Spleen (tissue), 11 donors: ENCODE measurements around the gene IFI16. TPM values are rescaled to one million over a fixed set of nuclear protein-coding genes. Genes with fewer than 3 reads are reported as not detected.
A peak's percentile ranks its signal among the peaks of the same experiment; 100 is the strongest.

ENCODE experiments used
- DNase-seq: peaks from one replicate; pipeline ENCODE4 v3.0.0-alpha.2; 2020
- H3K27ac ChIP-seq, 8 donors: fragments of 200-600 bp; sonication (generic) in 7 of 8; 1 replicate in 4 of 8; 2 replicates in 4 of 8; pipeline versions ENCODE4 v1.5.0 to v1.8.0; 2016 to 2021; ENCODE audit warnings: inconsistent platforms in 4 of 8, mild to moderate bottlenecking in 4 of 8, moderate library complexity in 1 of 8
- H3K27me3 ChIP-seq, 7 donors: fragments of 200-600 bp; sonication (generic) in 6 of 7; replicated peaks in 1 of 7; 1 replicate in 4 of 7; 2 replicates in 3 of 7; pipeline versions ENCODE4 v1.5.0 to v1.8.0; 2016 to 2021; ENCODE audit warnings: inconsistent platforms in 3 of 7, mild to moderate bottlenecking in 1 of 7
- H3K36me3 ChIP-seq, 6 donors: fragments of 200-600 bp; sonication (generic) in 5 of 6; 1 replicate in 4 of 6; 2 replicates in 2 of 6; pipeline versions ENCODE4 v1.5.0 to v1.8.0; 2016 to 2021; ENCODE audit warnings: inconsistent platforms in 2 of 6
- H3K4me1 ChIP-seq, 6 donors: fragments of 200-600 bp; sonication (generic) in 5 of 6; 1 replicate in 3 of 6; 2 replicates in 3 of 6; pipeline versions ENCODE4 v1.5.0 to v1.8.0; 2016 to 2021; ENCODE audit warnings: inconsistent platforms in 3 of 6
- H3K4me3 ChIP-seq, 8 donors: fragments of 200-600 bp; sonication (generic) in 7 of 8; 1 replicate in 4 of 8; 2 replicates in 4 of 8; pipeline versions ENCODE4 v1.5.0 to v1.8.0; 2016 to 2021; ENCODE audit warnings: inconsistent platforms in 4 of 8, mild to moderate bottlenecking in 4 of 8, moderate library complexity in 2 of 8
- H3K9me3 ChIP-seq, 8 donors: fragments of 200-600 bp; sonication (generic) in 7 of 8; 1 replicate in 4 of 8; 2 replicates in 4 of 8; pipeline versions ENCODE4 v1.5.0 to v1.8.0; 2016 to 2021; ENCODE audit warnings: inconsistent platforms in 4 of 8
- CTCF ChIP-seq, 11 experiments: fragments of 200-600 bp in 7 of 11; fragments of 450-650 bp in 4 of 11; sonication (generic) in 4 of 11; IDR thresholded peaks in 8 of 11; conservative IDR thresholded peaks in 3 of 11; 1 replicate in 7 of 11; 2 replicates in 4 of 11; pipeline versions ENCODE4 v1.4.0 to v1.8.0; 2016 to 2021; ENCODE audit warnings: antibody characterized with exemption in 11 of 11, inconsistent platforms in 4 of 11, mild to moderate bottlenecking in 1 of 11
- POLR2A ChIP-seq, 3 donors: fragments of 450-650 bp; IDR thresholded peaks; one replicate each; pipeline ENCODE4 v1.5.1; 2017; ENCODE audit warnings: antibody characterized with exemption in 3 of 3, mild to moderate bottlenecking in 1 of 3
- POLR2AphosphoS5 ChIP-seq, 3 donors: sonication (generic); formaldehyde crosslinking; IDR thresholded peaks; one replicate each; pipeline ENCODE4 v1.5.1; 2017; ENCODE audit warnings: antibody characterized with exemption in 3 of 3
- whole genome bisulfite sequencing, 5 donors: extraction: QIAGEN DNeasy Blood & Tissue Kit in 3 of 5; methylation state at CpG; one replicate each; pipeline versions ENCODE4 v1.1.5 to v1.1.7; 2013 to 2018; 5-methylcytosine and 5-hydroxymethylcytosine counted together
- intact Hi-C: fragments of 100-400 bp; cut with DNase I; formaldehyde crosslinking; loops from one replicate; pipeline ENCODE4 v1.15.0; 2023; ENCODE audit warnings: low total_unique reads
- polyA plus RNA-seq, 3 donors: library from polyadenylated mRNA; stranded (reverse); fragments of 200-250 nt; gene quantifications; one replicate each; pipeline ENCODE4 v1.2.1, GENCODE V29; 2013
- total RNA-seq, 7 donors: library from RNA; depleted of rRNA in 3 of 7; stranded (reverse); fragments of >200 nt in 3 of 7; fragmentation: NEBNext Ultra II Directional in 4 of 7; extraction: Animal tissue kit (Norgen Biotek cat#: 25700) in 4 of 7; gene quantifications; one replicate each; pipeline versions ENCODE4 v1.1.0 to v1.2.1, GENCODE V29; 2016 to 2021
- donor health status: healthy with polysubstance abuse.
- donor health status: DM: no; HTN: no; CAD: no; lungs with moderate emphysema.
- donor health status: DM: no; HTN: no; CAD: no.
- donor health status: Bipolar disorder and iron deficiency.
- donor health status: healthy.
- donor health status: DM: no; HTN: no; CAD: no.
- donor health status: DM: yes; HTN: yes; CAD: no.

Gene IFI16
- total and polyA plus RNA-seq, 10 donors: 155 to 205 (median 176) TPM

- no peaks in the 10 kb centered on the region for H3K27me3 ChIP-seq
- TF ChIP-seq CTCF (IDR thresholded peaks at IDR 0.05 in 8 of 11, conservative IDR thresholded peaks at IDR 0.05 in 3 of 11): peak; percentile 62 to 92 (median 84)
- TF ChIP-seq POLR2AphosphoS5 (IDR thresholded peaks at IDR 0.05): no peak
- TF ChIP-seq POLR2A (IDR thresholded peaks at IDR 0.05): no peak
- peak overlapping the region in 4 of 8 donors; percentile 87 to 94 (median 93) for H3K27ac ChIP-seq
- peaks cover 34 to 98% (median 66%) of the 10 kb centered on the region in 6 donors for H3K4me1 ChIP-seq
- no peak overlapping the region for H3K4me3 ChIP-seq
- DNase-seq: no peak
- intact Hi-C loops: loop anchor here (5.0 kb wide), 1 partner anchor 870 kb away; no protein-coding TSS in a partner anchor
- H3K36me3 ChIP-seq: peaks cover 0 to 26% (median 0%) of the 10 kb centered on the region in 6 donors
- no peaks in the 10 kb centered on the region for H3K9me3 ChIP-seq
These were observed 62.4 kb downstream of the IFI16 start for GRCh38 chr1:159071970-159072582.

- 45 to 68% (median 65%) methylated on average over 6 of the region's 6 CpGs for WGBS, 5 donors
- peaks cover 7 to 70% (median 30%) of the 10 kb centered on the region in 6 donors for H3K4me1 ChIP-seq
- no peaks in the 10 kb centered on the region for H3K27me3 ChIP-seq
- H3K9me3 ChIP-seq: no peaks in the 10 kb centered on the region
- peak; percentile 74 for DNase-seq
- H3K36me3 ChIP-seq: peaks cover 0 to 16% (median 0%) of the 10 kb centered on the region in 6 donors
- H3K4me3 ChIP-seq: peak within 1 kb of the TSS; percentile 19 to 67 (median 36)
- TF ChIP-seq POLR2AphosphoS5 (IDR thresholded peaks at IDR 0.05): peak in 2 of 3 donors; percentile 40 to 92
- no peak for TF ChIP-seq CTCF (IDR thresholded peaks at IDR 0.05 in 8 of 11, conservative IDR thresholded peaks at IDR 0.05 in 3 of 11)
- TF ChIP-seq POLR2A (IDR thresholded peaks at IDR 0.05): peak in 1 of 3 donors; percentile 72
- peak within 1 kb of the TSS; percentile 24 to 94 (median 93) for H3K27ac ChIP-seq
- intact Hi-C loops: no loop called here
These were observed 66.9 kb downstream of the IFI16 start, which contains the start of gene AIM2 for GRCh38 chr1:159076438-159077119. AIM2 (minus strand) TSS chr1:159076766; CDS start chr1:159073499, 3,267 bp downstream.

- peaks cover 0 to 63% (median 23%) of the 10 kb centered on the region in 6 donors for H3K4me1 ChIP-seq
- 40 to 64% (median 52%) methylated on average over 12 of the region's 12 CpGs for WGBS, 5 donors
- peak overlapping the region in 6 of 8 donors; percentile 13 to 67 (median 36) for H3K4me3 ChIP-seq
- peaks cover 0 to 10% (median 0%) of the 10 kb centered on the region in 6 donors for H3K36me3 ChIP-seq
- H3K27ac ChIP-seq: peak overlapping the region; percentile 24 to 94 (median 93)
- TF ChIP-seq CTCF (IDR thresholded peaks at IDR 0.05 in 8 of 11, conservative IDR thresholded peaks at IDR 0.05 in 3 of 11): no peak
- TF ChIP-seq POLR2A (IDR thresholded peaks at IDR 0.05): no peak
- no peak for TF ChIP-seq POLR2AphosphoS5 (IDR thresholded peaks at IDR 0.05)
- H3K9me3 ChIP-seq: no peaks in the 10 kb centered on the region
- peak; percentile 85 for DNase-seq
- H3K27me3 ChIP-seq: no peaks in the 10 kb centered on the region
- intact Hi-C loops: no loop called here
These were observed 67.6 kb downstream of the IFI16 start for GRCh38 chr1:159077120-159077961.
